ENCODE results near the gene MTNR1A. TPM values are rescaled to one million over a fixed set of nuclear protein-coding genes. Genes with fewer than 3 reads are reported as not detected.

MTNR1A gene
- total and polyA plus RNA-seq, 9 of the 15 experiments (the other 6 are each of a cell fraction or from before 2014, with no cell fraction given): 0.09 to 0.12 (median 0.10) TPM; not detected in 5

GRCh38 chr4:186537843-186538521 is 17.4 kb downstream of the MTNR1A start (continued):
- TF ChIP-seq KDM2B (CRISPR knock-in tag; IDR thresholded peaks at IDR 0.05) (no peak), PHTF2 (CRISPR knock-in tag; IDR thresholded peaks at IDR 0.05) (no peak), AFF4 (CRISPR knock-in tag; IDR thresholded peaks at IDR 0.05) (no peak), IFI16 (CRISPR knock-in tag; IDR thresholded peaks at IDR 0.05) (no peak), MCM5 (IDR thresholded peaks at IDR 0.05; ENCODE audit: low read depth) (no peak), CBFB (CRISPR knock-in tag; IDR thresholded peaks at IDR 0.05) (no peak), JUN (IDR thresholded peaks at IDR 0.05; ENCODE audit: borderline replicate concordance, low read depth, low read length) (no peak), JUN (CRISPR knock-in tag; IDR thresholded peaks at IDR 0.05; ENCODE audit: borderline replicate concordance) (no peak), LCOR (CRISPR knock-in tag; IDR thresholded peaks at IDR 0.05) (no peak), EP400 (IDR thresholded peaks at IDR 0.05) (no peak; the same call in 1 of the 2 replicates), SUPT5H (IDR thresholded peaks at IDR 0.05) (peak; percentile 52; the same call in 1 of the 2 replicates), PRPF4 (IDR thresholded peaks at IDR 0.05; ENCODE audit: insufficient read depth, low read depth, low read length, poor library complexity, severe bottlenecking) (no peak), ZNF583 (CRISPR knock-in tag; IDR thresholded peaks at IDR 0.05) (no peak)
- TF ChIP-seq, protein P1, sequence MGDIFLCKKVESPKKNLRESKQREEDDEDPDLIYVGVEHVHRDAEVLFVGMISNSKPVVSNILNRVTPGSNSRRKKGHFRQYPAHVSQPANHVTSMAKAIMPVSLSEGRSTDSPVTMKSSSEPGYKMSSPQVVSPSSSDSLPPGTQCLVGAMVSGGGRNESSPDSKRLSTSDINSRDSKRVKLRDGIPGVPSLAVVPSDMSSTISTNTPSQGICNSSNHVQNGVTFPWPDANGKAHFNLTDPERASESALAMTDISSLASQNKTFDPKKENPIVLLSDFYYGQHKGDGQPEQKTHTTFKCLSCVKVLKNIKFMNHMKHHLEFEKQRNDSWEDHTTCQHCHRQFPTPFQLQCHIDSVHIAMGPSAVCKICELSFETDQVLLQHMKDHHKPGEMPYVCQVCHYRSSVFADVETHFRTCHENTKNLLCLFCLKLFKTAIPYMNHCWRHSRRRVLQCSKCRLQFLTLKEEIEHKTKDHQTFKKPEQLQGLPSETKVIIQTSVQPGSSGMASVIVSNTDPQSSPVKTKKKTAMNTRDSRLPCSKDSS (IDR thresholded peaks at IDR 0.05; ENCODE audit: low read depth, partially characterized antibody): no peak
- TF ChIP-seq, protein P2, sequence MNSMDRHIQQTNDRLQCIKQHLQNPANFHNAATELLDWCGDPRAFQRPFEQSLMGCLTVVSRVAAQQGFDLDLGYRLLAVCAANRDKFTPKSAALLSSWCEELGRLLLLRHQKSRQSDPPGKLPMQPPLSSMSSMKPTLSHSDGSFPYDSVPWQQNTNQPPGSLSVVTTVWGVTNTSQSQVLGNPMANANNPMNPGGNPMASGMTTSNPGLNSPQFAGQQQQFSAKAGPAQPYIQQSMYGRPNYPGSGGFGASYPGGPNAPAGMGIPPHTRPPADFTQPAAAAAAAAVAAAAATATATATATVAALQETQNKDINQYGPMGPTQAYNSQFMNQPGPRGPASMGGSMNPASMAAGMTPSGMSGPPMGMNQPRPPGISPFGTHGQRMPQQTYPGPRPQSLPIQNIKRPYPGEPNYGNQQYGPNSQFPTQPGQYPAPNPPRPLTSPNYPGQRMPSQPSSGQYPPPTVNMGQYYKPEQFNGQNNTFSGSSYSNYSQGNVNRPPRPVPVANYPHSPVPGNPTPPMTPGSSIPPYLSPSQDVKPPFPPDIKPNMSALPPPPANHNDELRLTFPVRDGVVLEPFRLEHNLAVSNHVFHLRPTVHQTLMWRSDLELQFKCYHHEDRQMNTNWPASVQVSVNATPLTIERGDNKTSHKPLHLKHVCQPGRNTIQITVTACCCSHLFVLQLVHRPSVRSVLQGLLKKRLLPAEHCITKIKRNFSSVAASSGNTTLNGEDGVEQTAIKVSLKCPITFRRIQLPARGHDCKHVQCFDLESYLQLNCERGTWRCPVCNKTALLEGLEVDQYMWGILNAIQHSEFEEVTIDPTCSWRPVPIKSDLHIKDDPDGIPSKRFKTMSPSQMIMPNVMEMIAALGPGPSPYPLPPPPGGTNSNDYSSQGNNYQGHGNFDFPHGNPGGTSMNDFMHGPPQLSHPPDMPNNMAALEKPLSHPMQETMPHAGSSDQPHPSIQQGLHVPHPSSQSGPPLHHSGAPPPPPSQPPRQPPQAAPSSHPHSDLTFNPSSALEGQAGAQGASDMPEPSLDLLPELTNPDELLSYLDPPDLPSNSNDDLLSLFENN (IDR thresholded peaks at IDR 0.05; ENCODE audit: low read depth in 2 of 2, low read length in 2 of 2): no peak
- TF ChIP-seq, protein P3, sequence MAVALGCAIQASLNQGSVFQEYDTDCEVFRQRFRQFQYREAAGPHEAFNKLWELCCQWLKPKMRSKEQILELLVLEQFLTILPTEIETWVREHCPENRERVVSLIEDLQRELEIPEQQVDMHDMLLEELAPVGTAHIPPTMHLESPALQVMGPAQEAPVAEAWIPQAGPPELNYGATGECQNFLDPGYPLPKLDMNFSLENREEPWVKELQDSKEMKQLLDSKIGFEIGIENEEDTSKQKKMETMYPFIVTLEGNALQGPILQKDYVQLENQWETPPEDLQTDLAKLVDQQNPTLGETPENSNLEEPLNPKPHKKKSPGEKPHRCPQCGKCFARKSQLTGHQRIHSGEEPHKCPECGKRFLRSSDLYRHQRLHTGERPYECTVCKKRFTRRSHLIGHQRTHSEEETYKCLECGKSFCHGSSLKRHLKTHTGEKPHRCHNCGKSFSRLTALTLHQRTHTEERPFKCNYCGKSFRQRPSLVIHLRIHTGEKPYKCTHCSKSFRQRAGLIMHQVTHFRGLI (CRISPR knock-in tag; IDR thresholded peaks at IDR 0.05): no peak
